ENCODE data around the gene COL16A1.

DNA sequence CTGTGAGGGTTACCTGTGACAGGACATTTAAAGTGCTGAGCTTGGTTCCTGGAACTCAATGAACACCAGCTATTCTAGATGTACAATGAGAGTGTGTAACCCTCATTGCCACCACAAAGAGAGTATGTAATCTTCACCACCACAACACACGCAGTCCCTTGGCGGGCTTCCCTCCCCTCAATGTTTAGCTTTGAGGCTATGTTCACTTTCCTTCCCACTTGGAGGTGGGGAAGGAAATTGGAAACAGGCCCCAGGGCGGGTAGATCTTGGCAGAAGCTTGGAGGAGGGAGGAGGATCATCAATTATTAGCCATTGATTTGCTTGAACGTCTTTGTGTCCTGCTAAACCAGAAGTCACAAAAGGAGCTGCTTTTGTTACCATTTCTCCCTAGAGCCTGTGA is 8.3 kb upstream of the COL16A1 start:
- TF ChIP-seq SIN3A (IDR thresholded peaks at IDR 0.05; ENCODE audit: borderline replicate concordance, insufficient read depth, low read length) (no peak), POLR2AphosphoS5 (IDR thresholded peaks at IDR 0.05; ENCODE audit: low read depth, low read length) (no peak), TAF1 (IDR thresholded peaks at IDR 0.05; ENCODE audit: borderline replicate concordance, insufficient read depth, low read length) (no peak)
